GM19452 (cell line): Measurements from ENCODE around the gene ADAM12.
"Not testable (repeated sequence)": the region's sequence is repeated elsewhere in the genome, so short reads cannot be mapped to it uniquely, and the experiment has no call there.

ENCODE experiments used
- ATAC-seq: cut with Tn5 transposase; IDR thresholded peaks from one replicate; pipeline ENCODE4 v1.9.1; 2021; ENCODE audit not compliant: unreplicated experiment

ADAM12 gene

GRCh38 chr10:126268013-126268920 lies 120.0 kb downstream of the ADAM12 start:
- no peak for ATAC-seq

GRCh38 chr10:126264102-126265018 lies 123.9 kb downstream of the ADAM12 start:
- no peak for ATAC-seq

GRCh38 chr10:126263006-126263676 lies 125.1 kb downstream of the ADAM12 start:
- ATAC-seq: no peak

GRCh38 chr10:126262233-126262838 lies 125.9 kb downstream of the ADAM12 start:
- no peak for ATAC-seq

GRCh38 chr10:126259760-126260479 lies 128.4 kb downstream of the ADAM12 start:
- no peak for ATAC-seq

- no peak for ATAC-seq
Observed at GRCh38 chr10:126256864-126257263, 131.4 kb downstream of the ADAM12 start.

GRCh38 chr10:126255313-126255712 lies 133.0 kb downstream of the ADAM12 start:
- ATAC-seq: no peak

GRCh38 chr10:126253611-126253998 lies 134.7 kb downstream of the ADAM12 start:
- no peak for ATAC-seq

GRCh38 chr10:126252884-126253610 lies 135.2 kb downstream of the ADAM12 start:
- ATAC-seq: no peak

- ATAC-seq: no peak
Observed at GRCh38 chr10:126251778-126252407, 136.4 kb downstream of the ADAM12 start.

- ATAC-seq: no peak
Observed at GRCh38 chr10:126250527-126251310, 137.6 kb downstream of the ADAM12 start.

GRCh38 chr10:126250045-126250444 lies 138.2 kb downstream of the ADAM12 start:
- no peak for ATAC-seq

- ATAC-seq: no peak
Observed at GRCh38 chr10:126247446-126247975, 140.8 kb downstream of the ADAM12 start.

GRCh38 chr10:126246396-126246795 lies 141.9 kb downstream of the ADAM12 start:
- not testable (repeated sequence) for ATAC-seq

GRCh38 chr10:126245501-126245900 lies 142.8 kb downstream of the ADAM12 start:
- ATAC-seq: no peak

- ATAC-seq: no peak
Observed at GRCh38 chr10:126243971-126244370, 144.3 kb downstream of the ADAM12 start.

- no peak for ATAC-seq
Observed at GRCh38 chr10:126243306-126243705, 145.0 kb downstream of the ADAM12 start.
